Cerebellar nuclear complex (tissue), 1 donor: ENCODE data around the gene NINJ2.
"Not testable (repeated sequence)": the region's sequence is repeated elsewhere in the genome, so short reads cannot be mapped to it uniquely, and the experiment has no call there.

Source experiments
- DNase-seq, 2 experiments: peaks; one replicate each; lab custom pipeline; 2025; lab: John Stamatoyannopoulos, UW

NINJ2 gene

GRCh38 chr12:663293-663871 lies at the start of gene NINJ2:
TSS of gene NINJ2 (minus strand) at chr12:663445. CDS start at chr12:663360, 85 bp downstream.
- no peak for DNase-seq

DNA sequence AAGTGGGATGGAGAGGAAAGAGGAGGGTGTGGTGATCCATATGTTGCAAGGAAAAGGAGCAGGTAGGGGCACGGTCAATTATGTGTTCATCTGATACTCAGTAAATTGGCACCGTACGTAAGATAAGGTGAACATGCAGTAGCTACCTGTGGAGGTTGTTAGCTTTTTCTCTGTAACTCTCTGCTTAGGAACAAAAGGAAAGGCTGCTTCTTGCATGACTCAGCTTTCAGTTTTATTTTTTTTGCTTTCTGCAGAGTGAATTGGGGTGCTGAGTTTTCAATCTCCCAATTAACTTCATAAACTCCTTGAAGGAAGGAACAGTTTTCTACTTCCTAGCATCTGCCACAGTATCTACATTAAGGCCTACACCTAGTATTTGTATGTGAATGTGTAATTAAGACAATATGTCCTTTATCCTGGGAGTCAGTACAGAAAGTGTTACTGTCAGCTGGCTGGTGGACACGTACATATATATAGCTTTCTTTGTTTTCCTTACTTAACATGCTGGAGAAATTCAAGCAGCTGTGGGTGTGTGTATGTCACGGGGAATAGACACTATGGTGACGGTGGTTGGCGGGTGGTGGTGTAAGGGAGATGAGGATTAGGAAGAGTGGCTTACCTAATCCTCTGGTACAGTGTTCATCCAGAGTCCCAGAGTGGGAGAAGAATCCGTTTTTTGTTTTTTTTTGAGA lies 49.1 kb upstream of the NINJ2 start:
- no peak for DNase-seq

GRCh38 chr12:709455-710020 lies 46.3 kb upstream of the NINJ2 start:
- DNase-seq: no peak

DNA sequence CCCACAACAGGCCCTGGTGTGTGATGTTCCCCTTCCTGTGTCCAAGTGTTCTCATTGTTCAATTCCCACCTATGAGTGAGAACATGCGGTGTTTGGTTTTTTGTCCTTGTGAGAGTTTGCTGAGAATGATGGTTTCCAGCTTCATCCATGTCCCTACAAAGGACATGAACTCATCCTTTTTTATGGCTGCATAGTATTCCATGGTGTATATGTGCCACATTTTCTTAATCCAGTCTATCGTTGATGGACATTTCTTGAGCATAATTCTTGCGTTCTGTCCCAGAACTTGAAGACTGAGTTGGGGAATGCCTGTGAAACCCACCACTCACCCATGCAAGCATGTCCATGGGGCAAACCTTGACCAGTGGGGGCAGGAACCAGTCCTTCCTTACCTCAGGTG lies 44.8 kb upstream of the NINJ2 start:
- not testable (repeated sequence) for DNase-seq

DNA sequence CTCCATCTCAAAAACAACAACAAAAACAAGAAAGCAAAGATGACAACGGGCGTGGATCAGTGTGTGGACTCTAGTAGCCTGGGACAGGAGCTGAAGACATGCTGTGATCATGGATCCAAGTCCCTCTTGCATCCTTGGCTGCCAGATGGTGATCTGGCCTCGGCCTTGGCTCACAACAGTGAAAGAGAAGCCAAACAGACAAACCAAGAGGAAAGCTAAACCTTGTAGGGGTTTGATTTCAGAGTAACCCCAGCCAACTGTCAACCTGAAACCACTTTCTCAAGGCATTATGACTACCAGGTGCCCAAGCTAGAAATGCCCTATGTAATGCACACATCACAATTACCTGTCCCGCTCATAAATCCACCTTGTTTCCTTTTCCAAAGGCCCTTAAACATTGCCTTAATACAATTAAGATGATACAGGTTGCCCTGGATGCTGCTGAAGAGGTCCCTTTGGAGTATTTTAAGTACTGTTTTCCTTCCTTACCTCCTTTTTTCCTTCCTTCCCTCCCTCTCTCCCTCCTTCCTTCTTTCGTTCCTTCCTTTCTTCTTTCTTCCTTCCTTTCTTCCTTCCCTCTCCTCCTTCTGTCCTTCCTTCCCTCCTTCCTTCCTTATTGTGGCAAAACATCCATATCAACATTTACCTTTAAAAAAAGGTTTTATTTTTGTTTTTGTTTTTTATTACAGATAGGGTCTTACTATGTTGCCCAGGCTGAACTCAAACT lies 41.4 kb upstream of the NINJ2 start:
- DNase-seq: peak; percentile 52 to 83

DNA sequence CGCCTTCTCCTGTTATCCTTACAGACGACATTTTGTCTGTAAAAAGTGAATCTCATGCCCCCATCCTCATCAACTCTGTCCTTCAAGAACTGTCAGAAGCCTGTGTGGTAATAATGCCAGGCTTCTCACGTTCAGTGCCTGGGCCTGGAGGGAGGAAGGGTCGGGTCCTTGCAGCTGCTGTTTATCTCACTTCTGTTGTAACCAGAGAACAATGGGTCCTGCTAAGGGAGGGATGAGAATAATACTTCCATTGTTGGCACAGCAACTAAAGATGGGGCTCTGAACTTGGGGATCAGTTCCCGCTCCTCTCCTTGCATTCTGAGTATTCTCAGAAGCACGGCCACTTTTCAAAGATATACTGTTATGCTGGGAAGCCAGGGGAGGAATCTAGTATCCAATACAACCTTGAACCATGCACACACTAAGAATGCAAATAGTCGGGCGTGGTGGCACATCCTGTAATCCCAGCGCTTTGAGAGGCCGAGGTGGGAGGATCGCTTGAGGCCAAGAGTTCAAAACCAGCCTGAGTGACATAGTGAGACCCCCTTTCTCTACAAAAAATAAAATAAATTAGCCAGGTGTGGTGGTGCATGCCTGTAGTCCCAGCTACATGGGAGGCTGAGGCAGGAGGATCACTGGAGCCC lies 38.8 kb upstream of the NINJ2 start:
- no peak for DNase-seq

GRCh38 chr12:700016-700415 lies 36.8 kb upstream of the NINJ2 start:
- DNase-seq: no peak

- not testable (repeated sequence) for DNase-seq
Measured at GRCh38 chr12:698222-698621, 35.0 kb upstream of the NINJ2 start.

GRCh38 chr12:697481-697880 lies 34.2 kb upstream of the NINJ2 start:
- no peak for DNase-seq

GRCh38 chr12:694734-695503 lies 31.7 kb upstream of the NINJ2 start:
- no peak for DNase-seq

GRCh38 chr12:693934-694533 lies 30.8 kb upstream of the NINJ2 start:
- DNase-seq: no peak

GRCh38 chr12:692274-692673 lies 29.0 kb upstream of the NINJ2 start:
- DNase-seq: no peak

DNA sequence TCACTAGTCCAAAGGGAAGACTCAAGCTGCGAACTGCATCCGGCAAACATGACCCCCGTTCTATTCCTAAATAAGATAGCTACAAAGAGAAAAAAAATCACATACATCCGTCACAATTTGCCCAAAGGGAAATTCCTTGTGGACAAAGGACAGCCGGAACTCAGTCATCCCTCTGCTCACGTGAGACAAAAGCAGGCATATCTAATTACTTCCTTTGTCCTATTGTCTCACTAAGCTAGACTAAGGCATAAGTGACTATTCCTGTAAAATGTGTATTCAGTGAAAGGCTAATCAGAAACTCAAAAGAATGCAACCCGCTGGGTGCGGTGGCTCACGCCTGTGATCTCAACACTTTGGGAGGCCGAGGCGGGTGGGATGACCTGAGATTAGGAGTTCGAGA lies 27.2 kb upstream of the NINJ2 start:
- DNase-seq: no peak

GRCh38 chr12:685388-685787 lies 22.1 kb upstream of the NINJ2 start:
- DNase-seq: no peak

GRCh38 chr12:684416-684815 lies 21.2 kb upstream of the NINJ2 start:
- DNase-seq: no peak

GRCh38 chr12:681568-682256 lies 18.5 kb upstream of the NINJ2 start:
- no peak for DNase-seq

GRCh38 chr12:678747-679712 lies 15.8 kb upstream of the NINJ2 start:
- no peak for DNase-seq

DNA sequence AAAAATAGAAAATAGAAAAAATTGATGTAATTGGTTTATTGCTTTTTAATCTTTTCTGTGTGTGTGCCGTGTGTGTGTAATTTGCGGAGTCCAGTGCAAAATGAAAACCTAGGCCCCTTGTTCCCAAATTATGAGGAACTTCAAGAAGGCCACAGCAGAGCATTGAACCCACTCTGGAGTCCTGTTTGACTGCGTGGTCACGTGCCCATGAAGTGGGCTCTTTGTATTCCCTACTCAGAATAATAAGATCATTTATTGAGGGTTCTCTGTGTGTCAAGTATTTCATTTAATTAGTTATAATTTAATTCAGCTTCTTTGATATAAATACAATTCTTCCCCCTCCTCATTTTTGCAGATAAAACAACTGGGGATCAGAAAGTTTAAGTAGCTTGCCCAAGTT lies 12.3 kb upstream of the NINJ2 start:
- DNase-seq: no peak

DNA sequence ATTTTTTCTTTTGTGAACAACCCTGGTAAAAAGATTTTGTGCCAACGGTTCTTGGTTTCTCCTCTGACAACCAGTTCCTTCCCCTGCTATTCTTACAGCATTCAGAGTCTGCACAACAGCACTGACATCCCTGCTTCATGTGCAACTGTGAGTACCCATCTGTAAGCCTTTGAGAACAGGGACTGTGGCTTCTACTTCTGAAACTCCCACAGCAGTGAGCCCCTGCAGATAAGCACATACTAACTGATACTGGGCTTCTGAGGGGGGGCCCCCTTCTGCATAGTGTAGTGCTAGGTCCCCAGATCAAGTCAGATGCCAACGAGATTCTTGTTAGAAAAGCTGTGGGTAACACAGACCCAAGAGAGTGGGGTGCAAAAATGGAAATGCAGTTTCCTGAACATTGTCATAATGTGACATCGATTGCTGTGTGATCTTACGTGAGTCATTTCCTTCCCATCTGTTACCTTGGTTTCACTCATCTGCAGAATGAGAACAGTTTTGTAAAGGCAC lies 11.1 kb upstream of the NINJ2 start:
- DNase-seq: no peak
